Gastroesophageal sphincter (tissue), 4 donors: Measurements from ENCODE around the gene HSD3B1. TPM values are rescaled to one million over a fixed set of nuclear protein-coding genes. Genes with fewer than 3 reads are reported as not detected.
"Not testable (repeated sequence)": the region's sequence is repeated elsewhere in the genome, so short reads cannot be mapped to it uniquely, and the experiment has no call there.

Experiments
- ATAC-seq: fragments of 150-250 bp; one replicate; pipeline ENCODE4 v1.9.1; 2016; ENCODE audit warnings: mild to moderate bottlenecking, moderate library complexity
- H3K27ac ChIP-seq, 4 donors: fragments of 200-600 bp; sonication (generic) in 3 of 4; 1 replicate in 3 of 4; 2 replicates in 1 of 4; pipeline ENCODE4 v1.5.1; 2016 to 2019
- H3K27me3 ChIP-seq: fragments of 200-600 bp; sonication (generic); one replicate; pipeline ENCODE4 v1.5.1; 2019
- H3K36me3 ChIP-seq, 2 donors: fragments of 200-600 bp; sonication (generic); one replicate each; pipeline ENCODE4 v1.5.1; 2019; ENCODE audit warnings: control low read depth in 1 of 2
- H3K4me1 ChIP-seq, 3 donors: fragments of 200-600 bp; sonication (generic); 1 replicate in 2 of 3; 2 replicates in 1 of 3; pipeline ENCODE4 v1.5.1; 2016 to 2019; ENCODE audit warnings: control low read depth in 2 of 3
- H3K4me3 ChIP-seq, 2 donors: fragments of 200-600 bp; sonication (generic); one replicate each; pipeline ENCODE4 v1.5.1; 2019; ENCODE audit warnings: mild to moderate bottlenecking in 1 of 2, moderate library complexity in 1 of 2
- H3K9me3 ChIP-seq, 3 donors: fragments of 200-600 bp; sonication (generic); one replicate each; pipeline ENCODE4 v1.5.1; 2017 to 2019; ENCODE audit warnings: control low read depth in 2 of 3
- EP300 ChIP-seq: sonication (generic); formaldehyde crosslinking; IDR thresholded peaks from one replicate; pipeline ENCODE4 v1.6.1; 2017; ENCODE audit warnings: antibody characterized with exemption, mild to moderate bottlenecking
- POLR2A ChIP-seq, 2 donors: fragments of 450-650 bp; IDR thresholded peaks; one replicate each; pipeline ENCODE4 v1.6.1; 2017; ENCODE audit warnings: antibody characterized with exemption in 2 of 2, mild to moderate bottlenecking in 2 of 2, moderate library complexity in 1 of 2
- POLR2AphosphoS5 ChIP-seq: sonication (generic); formaldehyde crosslinking; IDR thresholded peaks from one replicate; pipeline ENCODE4 v1.6.1; 2017; ENCODE audit warnings: antibody characterized with exemption
- WGBS, 2 donors: methylation state at CpG; one replicate each; pipeline ENCODE4 v1.1.5; 2018; ENCODE audit warnings: low coverage in 1 of 2; 5-methylcytosine and 5-hydroxymethylcytosine counted together
- total RNA-seq, 4 donors: library from RNA; depleted of rRNA; stranded (reverse); fragments of >200 nt; gene quantifications; one replicate each; pipeline ENCODE4 v1.1.0, GENCODE V29; 2016
- TF ChIP-seq, protein P1 (sequence below), 4 experiments: fragments of 200-600 bp in 2 of 4; fragments of 450-650 bp in 2 of 4; sonication (generic) in 1 of 4; IDR thresholded peaks; one replicate each; pipeline ENCODE4 v1.5.1; 2017 to 2019; ENCODE audit warnings: antibody characterized with exemption in 4 of 4, mild to moderate bottlenecking in 2 of 4, moderate library complexity in 2 of 4

The HSD3B1 gene
- total RNA-seq, 4 donors from 2014 or later: not detected

- Histone ChIP-seq H3K9me3 (no peaks in the 10 kb centered on the region), H3K27ac (no peak overlapping the region), H3K36me3 (no peaks in the 10 kb centered on the region), H3K4me3 (no peak overlapping the region), H3K27me3 (no peaks in the 10 kb centered on the region), H3K4me1 (no peaks in the 10 kb centered on the region)
- ATAC-seq: no peak
- WGBS, 2 donors: 89% methylated on average over 6 of the region's 7 CpGs; no CpG with 5 or more reads in 1 of the 2 donors
- no peak for TF ChIP-seq POLR2AphosphoS5
- no peak for TF ChIP-seq EP300
- TF ChIP-seq, protein P1, sequence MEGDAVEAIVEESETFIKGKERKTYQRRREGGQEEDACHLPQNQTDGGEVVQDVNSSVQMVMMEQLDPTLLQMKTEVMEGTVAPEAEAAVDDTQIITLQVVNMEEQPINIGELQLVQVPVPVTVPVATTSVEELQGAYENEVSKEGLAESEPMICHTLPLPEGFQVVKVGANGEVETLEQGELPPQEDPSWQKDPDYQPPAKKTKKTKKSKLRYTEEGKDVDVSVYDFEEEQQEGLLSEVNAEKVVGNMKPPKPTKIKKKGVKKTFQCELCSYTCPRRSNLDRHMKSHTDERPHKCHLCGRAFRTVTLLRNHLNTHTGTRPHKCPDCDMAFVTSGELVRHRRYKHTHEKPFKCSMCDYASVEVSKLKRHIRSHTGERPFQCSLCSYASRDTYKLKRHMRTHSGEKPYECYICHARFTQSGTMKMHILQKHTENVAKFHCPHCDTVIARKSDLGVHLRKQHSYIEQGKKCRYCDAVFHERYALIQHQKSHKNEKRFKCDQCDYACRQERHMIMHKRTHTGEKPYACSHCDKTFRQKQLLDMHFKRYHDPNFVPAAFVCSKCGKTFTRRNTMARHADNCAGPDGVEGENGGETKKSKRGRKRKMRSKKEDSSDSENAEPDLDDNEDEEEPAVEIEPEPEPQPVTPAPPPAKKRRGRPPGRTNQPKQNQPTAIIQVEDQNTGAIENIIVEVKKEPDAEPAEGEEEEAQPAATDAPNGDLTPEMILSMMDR (IDR thresholded peaks at IDR 0.05): no peak
- no peak for TF ChIP-seq POLR2A (IDR thresholded peaks at IDR 0.05)
Observed at GRCh38 chr1:119547805-119548204, 40.8 kb downstream of the HSD3B1 start.

DNA sequence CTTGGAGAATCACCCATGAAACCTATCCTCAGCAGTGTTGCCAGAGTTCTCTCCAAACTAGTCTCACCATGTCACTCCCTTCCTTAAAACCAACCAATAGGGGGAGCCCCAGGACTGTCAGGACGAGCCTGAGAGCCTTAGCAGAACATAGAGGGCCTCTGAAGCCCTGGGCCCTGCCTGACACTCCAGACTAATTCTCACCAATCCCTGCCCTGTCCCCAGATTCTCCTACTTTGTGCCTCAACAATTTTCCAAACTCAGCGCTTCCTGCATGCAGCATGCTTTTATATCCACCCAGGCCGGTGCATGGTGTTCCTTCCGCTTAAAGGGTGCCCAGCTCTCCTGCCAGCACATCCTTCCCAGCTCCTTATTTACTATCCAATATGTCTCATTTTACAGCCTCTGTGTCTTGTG, 42.7 kb downstream of the HSD3B1 start:
- no peak for TF ChIP-seq EP300
- TF ChIP-seq, protein P1 (IDR thresholded peaks at IDR 0.05): peak in 1 of 4 experiments; percentile 37
- no peak for TF ChIP-seq POLR2A (IDR thresholded peaks at IDR 0.05)
- TF ChIP-seq POLR2AphosphoS5: no peak

DNA sequence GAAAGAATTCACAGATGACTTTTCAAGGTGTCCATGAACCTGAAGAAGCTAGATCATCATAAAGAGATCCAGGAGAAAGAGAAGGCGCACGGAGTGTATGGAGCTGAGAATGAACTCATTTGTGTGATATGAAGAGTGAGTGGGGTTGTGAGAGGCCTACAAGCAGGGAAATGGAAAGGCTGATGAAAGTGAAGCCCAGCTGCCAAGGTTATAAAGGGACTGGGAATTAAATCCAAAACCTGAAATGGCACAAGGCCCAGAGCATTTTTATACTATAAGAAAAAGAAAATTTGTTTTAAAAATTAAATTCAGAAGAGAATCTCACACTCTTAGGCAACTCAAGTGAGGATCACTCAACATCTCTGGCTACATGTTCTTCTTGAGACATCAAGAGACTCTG, 43.4 kb downstream of the HSD3B1 start:
- TF ChIP-seq POLR2AphosphoS5 (no peak), EP300 (no peak), POLR2A (IDR thresholded peaks at IDR 0.05) (no peak)
- TF ChIP-seq, protein P1 (IDR thresholded peaks at IDR 0.05): no peak
- 60 to 82% methylated on average over 2 of the region's 2 CpGs for whole genome bisulfite sequencing, 2 donors
- H3K36me3 ChIP-seq: no peaks in the 10 kb centered on the region
- no peaks in the 10 kb centered on the region for H3K27me3 ChIP-seq
- no peaks in the 10 kb centered on the region for H3K4me1 ChIP-seq
- no peak overlapping the region for H3K4me3 ChIP-seq
- H3K9me3 ChIP-seq: no peaks in the 10 kb centered on the region
- ATAC-seq: no peak
- H3K27ac ChIP-seq: no peak overlapping the region

More for the DNA sequence above, 42.7 kb downstream of the HSD3B1 start:
- Histone ChIP-seq H3K9me3 (no peaks in the 10 kb centered on the region), H3K36me3 (no peaks in the 10 kb centered on the region), H3K4me3 (no peak overlapping the region), H3K27me3 (no peaks in the 10 kb centered on the region), H3K27ac (no peak overlapping the region), H3K4me1 (no peaks in the 10 kb centered on the region)
- no peak for ATAC-seq
- 60 to 63% methylated on average over 4 of the region's 4 CpGs for WGBS, 2 donors

- Histone ChIP-seq H3K9me3 (no peaks in the 10 kb centered on the region), H3K4me3 (no peak overlapping the region), H3K4me1 (no peaks in the 10 kb centered on the region), H3K36me3 (no peaks in the 10 kb centered on the region), H3K27me3 (no peaks in the 10 kb centered on the region), H3K27ac (no peak overlapping the region)
- TF ChIP-seq EP300 (no peak), POLR2A (IDR thresholded peaks at IDR 0.05) (no peak), POLR2AphosphoS5 (no peak)
- TF ChIP-seq, protein P1 (IDR thresholded peaks at IDR 0.05): no peak
- no peak for ATAC-seq
Observed at GRCh38 chr1:119551218-119551617, 44.2 kb downstream of the HSD3B1 start.

GRCh38 chr1:119552656-119553055, 45.6 kb downstream of the HSD3B1 start:
- H3K9me3 ChIP-seq, H3K27me3 ChIP-seq, ATAC-seq, H3K27ac ChIP-seq, H3K4me3 ChIP-seq, H3K4me1 ChIP-seq, H3K36me3 ChIP-seq: not testable (repeated sequence)
- 80% methylated on average over 1 of the region's 1 CpG; no CpG with 5 or more reads in 1 of the 2 donors for WGBS, 2 donors

GRCh38 chr1:119553302-119554071, 46.5 kb downstream of the HSD3B1 start:
- H3K36me3 ChIP-seq, ATAC-seq, H3K4me1 ChIP-seq, H3K27me3 ChIP-seq, H3K27ac ChIP-seq, H3K4me3 ChIP-seq, H3K9me3 ChIP-seq: not testable (repeated sequence)
- WGBS, 2 donors: 86% methylated on average over 1 of the region's 1 CpG; no CpG with 5 or more reads in 1 of the 2 donors
